GM18870 (cell line): ENCODE data around the gene FREM1.
"Not testable (repeated sequence)": the region's sequence is repeated elsewhere in the genome, so short reads cannot be mapped to it uniquely, and the experiment has no call there.

Experiments
- ATAC-seq: cut with Tn5 transposase; IDR thresholded peaks from one replicate; pipeline ENCODE4 v1.9.1; 2021; ENCODE audit warnings: moderate library complexity; ENCODE audit not compliant: unreplicated experiment

The FREM1 gene

GRCh38 chr9:14909961-14910805, at the start of gene FREM1:
TSS of gene FREM1 (minus strand) at chr9:14910428. CDS start at chr9:14868977, 41,451 bp downstream.
- no peak for ATAC-seq

- no peak for ATAC-seq
Measured at GRCh38 chr9:14958989-14959388, 48.8 kb upstream of the FREM1 start.

- no peak for ATAC-seq
Measured at GRCh38 chr9:14957109-14957508, 46.9 kb upstream of the FREM1 start.

GRCh38 chr9:14956208-14956607, 46.0 kb upstream of the FREM1 start:
- no peak for ATAC-seq

GRCh38 chr9:14945351-14945750, 35.1 kb upstream of the FREM1 start:
- ATAC-seq, result no peak

GRCh38 chr9:14941501-14942405, 31.5 kb upstream of the FREM1 start:
- ATAC-seq, result no peak

- no peak for ATAC-seq
Measured at GRCh38 chr9:14939378-14939777, 29.1 kb upstream of the FREM1 start.

GRCh38 chr9:14937216-14937615, 27.0 kb upstream of the FREM1 start:
- ATAC-seq, result no peak

- ATAC-seq, result no peak
Measured at GRCh38 chr9:14936491-14936890, 26.3 kb upstream of the FREM1 start.

GRCh38 chr9:14935964-14936363, 25.7 kb upstream of the FREM1 start:
- ATAC-seq, result no peak

GRCh38 chr9:14935106-14935751, 25.0 kb upstream of the FREM1 start:
- no peak for ATAC-seq

- ATAC-seq, result no peak
Measured at GRCh38 chr9:14932641-14933040, 22.4 kb upstream of the FREM1 start.

- ATAC-seq, result no peak
Measured at GRCh38 chr9:14932231-14932630, 22.0 kb upstream of the FREM1 start.

- ATAC-seq, result no peak
Measured at GRCh38 chr9:14926941-14927624, 16.9 kb upstream of the FREM1 start.

- no peak for ATAC-seq
Measured at GRCh38 chr9:14924230-14925219, 14.3 kb upstream of the FREM1 start.

GRCh38 chr9:14923701-14924100, 13.5 kb upstream of the FREM1 start:
- no peak for ATAC-seq

- ATAC-seq, result not testable (repeated sequence)
Measured at GRCh38 chr9:14920805-14921204, 10.6 kb upstream of the FREM1 start.

GRCh38 chr9:14913366-14913765, 3.1 kb upstream of the FREM1 start:
- ATAC-seq, result no peak

GRCh38 chr9:14912859-14913258, 2.6 kb upstream of the FREM1 start:
- ATAC-seq, result no peak

- ATAC-seq, result no peak
Measured at GRCh38 chr9:14911046-14911445, 818 bp upstream of the FREM1 start.
